ENCODE results near the gene AFDN.

GRCh38 chr6:167952512-167952859 lies 125.8 kb downstream of the AFDN start:
- TF ChIP-seq, protein P1, sequence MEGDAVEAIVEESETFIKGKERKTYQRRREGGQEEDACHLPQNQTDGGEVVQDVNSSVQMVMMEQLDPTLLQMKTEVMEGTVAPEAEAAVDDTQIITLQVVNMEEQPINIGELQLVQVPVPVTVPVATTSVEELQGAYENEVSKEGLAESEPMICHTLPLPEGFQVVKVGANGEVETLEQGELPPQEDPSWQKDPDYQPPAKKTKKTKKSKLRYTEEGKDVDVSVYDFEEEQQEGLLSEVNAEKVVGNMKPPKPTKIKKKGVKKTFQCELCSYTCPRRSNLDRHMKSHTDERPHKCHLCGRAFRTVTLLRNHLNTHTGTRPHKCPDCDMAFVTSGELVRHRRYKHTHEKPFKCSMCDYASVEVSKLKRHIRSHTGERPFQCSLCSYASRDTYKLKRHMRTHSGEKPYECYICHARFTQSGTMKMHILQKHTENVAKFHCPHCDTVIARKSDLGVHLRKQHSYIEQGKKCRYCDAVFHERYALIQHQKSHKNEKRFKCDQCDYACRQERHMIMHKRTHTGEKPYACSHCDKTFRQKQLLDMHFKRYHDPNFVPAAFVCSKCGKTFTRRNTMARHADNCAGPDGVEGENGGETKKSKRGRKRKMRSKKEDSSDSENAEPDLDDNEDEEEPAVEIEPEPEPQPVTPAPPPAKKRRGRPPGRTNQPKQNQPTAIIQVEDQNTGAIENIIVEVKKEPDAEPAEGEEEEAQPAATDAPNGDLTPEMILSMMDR (IDR thresholded peaks at IDR 0.05; ENCODE audit: low read depth, low read length), result no peak
- TF ChIP-seq POLR2A (IDR thresholded peaks at IDR 0.05; ENCODE audit: extremely low read depth, insufficient read length) (no peak), MYC (IDR thresholded peaks at IDR 0.05; ENCODE audit: low read depth, low read length) (no peak), MAX (IDR thresholded peaks at IDR 0.05; ENCODE audit: low read depth, low read length) (no peak)
